ENCODE data around the gene SLX9. TPM values are rescaled to one million over a fixed set of nuclear protein-coding genes. Genes with fewer than 3 reads are reported as not detected.

The SLX9 gene
- total and polyA plus RNA-seq, 2 donors (not counting 3 experiments of a cell fraction or from before 2014, with no cell fraction given) = 27.0 to 50.6 TPM

DNA sequence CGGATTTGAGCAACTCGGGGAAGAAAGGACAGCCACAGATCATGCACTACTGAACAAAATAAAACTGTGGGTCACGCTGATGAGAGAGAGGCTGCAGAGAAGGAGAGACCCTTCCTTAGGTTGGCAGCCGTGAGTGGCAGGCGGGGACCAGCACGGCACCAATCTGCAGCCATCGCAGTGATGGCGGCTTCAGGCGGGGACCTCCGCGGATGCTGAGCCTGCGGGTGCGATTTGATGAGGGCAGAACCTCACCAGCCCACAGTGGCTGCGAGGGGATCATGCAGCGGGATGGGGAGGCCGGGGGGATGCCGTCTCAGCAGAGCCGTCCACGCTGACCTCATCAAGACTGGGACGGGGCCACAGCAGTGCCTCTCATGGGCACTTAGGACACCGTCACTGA is 30.9 kb upstream of the SLX9 start:
- Histone ChIP-seq H3K4me3 (replicated peaks in 1 of 3; ENCODE audit: insufficient read depth in 1 of 3, low read depth in 1 of 3, low read length in 3 of 3) (no peak overlapping the region), H3K36me3 (ENCODE audit: control insufficient read depth in 2 of 2, extremely low read depth in 1 of 2, insufficient read depth in 2 of 2, low read length in 2 of 2) (no peaks in the 10 kb centered on the region), H4K20me1 (replicated peaks; ENCODE audit: control insufficient read depth, extremely low read depth, insufficient read depth, low read length) (no peaks in the 10 kb centered on the region), H2AFZ (ENCODE audit: low read depth, low read length) (no peak overlapping the region), H3K9me1 (replicated peaks; ENCODE audit: control insufficient read depth, extremely low read depth, insufficient read depth, low read length) (no peaks in the 10 kb centered on the region), H3K9ac (replicated peaks; ENCODE audit: extremely low read depth, insufficient read depth, low read length) (no peak overlapping the region), H3K27ac (ENCODE audit: insufficient read depth, low read depth, low read length) (no peak overlapping the region), H3K9me3 (replicated peaks; ENCODE audit: control insufficient read depth, insufficient read depth, low read length) (no peaks in the 10 kb centered on the region), H3K27me3 (ENCODE audit: control insufficient read depth in 2 of 2, insufficient read depth in 2 of 2, low read length in 2 of 2) (no peaks in the 10 kb centered on the region), H3K79me2 (ENCODE audit: control insufficient read depth, insufficient read depth, low read length) (no peaks in the 10 kb centered on the region), H3K4me2 (ENCODE audit: insufficient read depth, low read length) (no peak overlapping the region), H3K4me1 (ENCODE audit: control insufficient read depth, extremely low read depth, insufficient read depth, low read length) (peaks cover 9% of the 10 kb centered on the region)
- DNase-seq (ENCODE audit: low read depth, low spot score) (no peak), FAIRE-seq (no peak)
- POLR2A ChIA-PET = no interaction called here
- intact Hi-C loops (cut with micrococcal nuclease) = no loop called here
- TF ChIP-seq MAX (IDR thresholded peaks at IDR 0.05; ENCODE audit: insufficient read depth, insufficient read length) (no peak), GATA2 (IDR thresholded peaks at IDR 0.05; ENCODE audit: insufficient read depth, insufficient read length, low read depth, low read length) (no peak), CTCF (IDR thresholded peaks at IDR 0.05; ENCODE audit: extremely low read depth in 1 of 2, insufficient read depth in 1 of 2, low read depth in 1 of 2, low read length in 2 of 2) (no peak), EZH2 (IDR thresholded peaks at IDR 0.05; ENCODE audit: borderline replicate concordance, low read depth, low read length, severe bottlenecking) (no peak), FOS (IDR thresholded peaks at IDR 0.05; ENCODE audit: borderline replicate concordance, insufficient read depth, low read length) (no peak), JUN (IDR thresholded peaks at IDR 0.05; ENCODE audit: borderline replicate concordance, insufficient read depth, insufficient read length, low read depth) (no peak), MYC (IDR thresholded peaks at IDR 0.05; ENCODE audit: low read depth, low read length) (no peak), POLR2AphosphoS5 (IDR thresholded peaks at IDR 0.05; ENCODE audit: insufficient read depth, low read depth, low read length) (no peak)
- CTCF ChIA-PET = interaction anchor here (1.0 to 2.1 kb wide), 3 partner anchors 18 to 108 kb away, joined by 3 to 5 read pairs (median 5); partner anchors contain the start of gene PTTG1IP
- no TSS peak for BruUV-seq (replicated peaks)
- dilution Hi-C loops (cut with MboI; ENCODE audit: extremely low pct_ligation_motif_present, low sequenced_read_pairs) = no loop called here

All from endothelial cell of umbilical vein (primary cell).